DMS153 treated with DMSO at 0.1 percent for 48 hours (cell line): ENCODE data around the gene LRIT1.

ENCODE experiments used
- DNase-seq: peaks from one replicate; lab custom pipeline; 2025; ENCODE audit not compliant: unreplicated experiment; lab: John Stamatoyannopoulos, UW

Gene LRIT1

DNA sequence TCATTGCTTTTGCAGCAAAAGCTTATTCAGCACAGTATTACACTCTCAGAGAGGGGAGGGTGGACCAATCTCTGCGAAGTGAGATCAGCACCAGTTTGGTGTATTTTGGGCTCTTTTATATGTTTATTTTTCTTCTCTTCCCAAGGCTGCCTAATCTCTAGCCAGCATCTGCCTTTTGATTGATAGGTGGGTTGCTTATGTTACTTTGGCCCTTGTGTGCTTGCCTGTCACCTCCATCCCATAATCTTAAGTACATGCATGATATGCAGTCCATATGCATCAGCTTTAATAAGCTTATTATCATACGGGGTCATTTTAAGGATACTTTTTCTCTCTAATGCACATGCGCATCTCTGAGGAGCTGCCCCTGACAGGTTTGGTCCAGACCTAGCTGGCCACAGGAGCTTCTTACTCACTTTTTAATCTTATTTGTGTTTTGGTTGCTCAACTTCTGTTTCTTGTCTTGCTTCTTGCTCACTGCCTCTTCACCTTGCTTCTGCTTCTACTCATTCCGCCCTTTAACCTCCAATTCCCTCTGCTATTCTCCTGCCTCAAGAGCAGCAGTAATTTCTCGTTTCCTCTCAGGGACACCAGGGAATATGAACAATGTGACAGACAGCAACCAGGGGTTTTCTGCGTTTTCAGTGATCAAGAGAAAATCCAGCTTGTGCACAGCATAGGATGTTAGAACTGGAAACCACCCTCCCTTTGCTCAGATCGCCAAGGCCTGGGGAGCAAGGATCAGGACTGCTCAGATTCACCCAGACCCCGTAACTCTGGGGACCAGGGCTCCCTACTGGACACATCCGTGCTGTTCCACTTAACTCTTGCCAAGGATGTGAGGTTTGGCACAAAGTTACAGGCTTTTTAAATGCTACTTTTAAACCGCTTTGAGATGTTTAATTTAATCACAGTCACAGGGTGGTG, 13.5 kb upstream of the LRIT1 start:
- no peak for DNase-seq

DNA sequence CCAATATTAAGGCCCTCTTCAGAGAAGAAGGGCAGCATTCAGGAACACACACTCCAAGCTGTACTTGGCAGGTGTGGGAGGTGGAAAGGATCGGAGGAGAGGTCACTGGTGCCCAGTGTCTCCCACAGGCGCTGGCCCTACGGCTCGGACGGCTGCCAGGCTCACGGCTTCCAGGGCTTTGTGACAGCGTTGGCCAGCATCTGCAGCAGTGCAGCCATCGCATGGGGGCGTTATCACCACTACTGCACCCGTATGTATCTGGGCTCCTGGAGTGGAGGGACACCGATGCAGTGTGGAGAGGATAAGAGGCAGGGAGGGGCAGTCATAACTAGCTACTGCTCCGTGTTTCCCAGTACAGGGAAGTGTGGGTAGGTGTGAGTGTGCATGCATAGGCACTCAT, 7.4 kb upstream of the LRIT1 start:
- no peak for DNase-seq

DNA sequence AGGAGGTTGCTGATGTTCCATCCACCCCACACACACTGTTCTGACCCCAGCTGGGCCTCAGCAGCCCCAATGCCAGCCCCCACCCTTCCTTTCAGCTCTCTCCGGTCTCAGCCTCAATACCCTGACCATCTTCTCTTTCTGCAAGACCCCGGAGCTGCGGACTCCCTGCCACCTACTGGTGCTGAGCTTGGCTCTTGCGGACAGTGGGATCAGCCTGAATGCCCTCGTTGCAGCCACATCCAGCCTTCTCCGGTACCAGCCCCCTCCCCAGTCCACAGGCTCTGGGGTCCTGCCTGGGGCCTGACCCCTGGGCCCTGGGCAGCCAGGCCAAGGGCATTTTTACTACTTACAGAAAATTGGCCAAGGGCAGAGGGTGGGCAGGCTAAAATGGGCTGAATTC, 6.2 kb upstream of the LRIT1 start:
- no peak for DNase-seq

DNA sequence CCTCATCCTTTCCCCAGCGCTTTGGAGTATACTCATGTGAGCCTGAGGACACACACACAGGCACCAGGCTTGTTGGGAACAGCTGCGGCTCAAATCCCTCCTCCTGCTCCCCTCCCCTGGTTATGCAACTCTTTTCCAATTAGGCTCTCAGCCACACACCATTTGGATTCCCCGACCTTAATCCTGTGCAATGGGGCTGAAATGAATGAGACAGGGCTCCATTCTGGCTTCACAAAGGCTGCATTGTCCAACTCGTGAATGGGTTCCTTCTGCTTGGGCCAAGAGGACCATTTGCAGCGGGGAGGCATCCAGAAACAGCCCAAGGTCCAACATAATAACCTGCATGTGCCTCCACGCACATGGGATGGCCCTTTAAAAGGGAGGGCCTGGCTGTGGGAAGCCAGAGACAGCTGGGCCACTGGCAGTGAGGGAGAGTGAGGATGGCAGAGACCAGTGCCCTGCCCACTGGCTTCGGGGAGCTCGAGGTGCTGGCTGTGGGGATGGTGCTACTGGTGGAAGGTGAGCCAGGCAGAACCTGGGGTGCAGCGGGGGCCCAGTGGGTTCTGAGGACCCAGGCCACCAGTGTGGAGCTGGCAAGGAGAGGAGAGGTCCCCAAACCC, 3.4 kb upstream of the LRIT1 start, which contains the start of gene RGR:
TSS of gene RGR (plus strand) at position 403 of the 620 bp plus-strand sequence. CDS start at position 441, 38 bp downstream.
- no peak for DNase-seq

DNA sequence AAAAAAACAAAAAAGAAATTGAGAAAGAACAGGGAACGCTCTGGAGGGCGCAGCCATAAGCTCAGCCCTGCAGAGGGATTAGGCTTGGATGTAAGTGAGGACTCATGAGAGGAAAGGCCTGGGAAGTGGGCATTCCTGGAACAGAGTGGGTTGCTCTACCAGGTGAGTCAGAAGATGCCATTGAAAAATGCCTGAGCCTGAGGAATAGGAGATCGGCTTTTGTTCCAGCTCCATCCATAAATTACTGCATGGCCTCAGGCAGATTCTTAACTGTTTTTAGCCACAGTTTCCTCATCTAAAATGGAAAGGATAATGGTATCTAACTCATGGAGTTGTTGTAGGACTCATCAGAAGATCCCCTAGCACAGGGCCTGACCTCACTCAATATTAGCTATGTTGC, 2.4 kb upstream of the LRIT1 start:
- no peak for DNase-seq

DNA sequence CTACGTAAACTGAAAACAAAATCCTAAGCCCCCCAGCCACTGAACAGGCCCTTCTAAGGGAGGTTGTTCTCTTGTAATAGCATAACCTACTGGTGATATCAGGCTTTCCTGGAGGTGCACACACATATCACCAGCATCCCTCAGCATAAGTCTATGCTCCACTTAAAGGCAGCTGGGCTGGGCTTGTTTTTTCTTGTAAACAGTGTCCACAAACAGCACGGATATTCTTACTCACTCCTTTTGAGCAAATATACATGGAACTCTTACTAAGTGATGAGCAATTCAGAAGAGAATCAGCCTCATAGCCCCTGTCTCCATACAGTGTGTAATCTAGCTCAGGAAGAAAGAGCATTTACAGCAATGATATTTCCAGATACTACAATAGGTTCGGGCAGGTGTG, 2.4 kb downstream of the LRIT1 start:
- DNase-seq = no peak

DNA sequence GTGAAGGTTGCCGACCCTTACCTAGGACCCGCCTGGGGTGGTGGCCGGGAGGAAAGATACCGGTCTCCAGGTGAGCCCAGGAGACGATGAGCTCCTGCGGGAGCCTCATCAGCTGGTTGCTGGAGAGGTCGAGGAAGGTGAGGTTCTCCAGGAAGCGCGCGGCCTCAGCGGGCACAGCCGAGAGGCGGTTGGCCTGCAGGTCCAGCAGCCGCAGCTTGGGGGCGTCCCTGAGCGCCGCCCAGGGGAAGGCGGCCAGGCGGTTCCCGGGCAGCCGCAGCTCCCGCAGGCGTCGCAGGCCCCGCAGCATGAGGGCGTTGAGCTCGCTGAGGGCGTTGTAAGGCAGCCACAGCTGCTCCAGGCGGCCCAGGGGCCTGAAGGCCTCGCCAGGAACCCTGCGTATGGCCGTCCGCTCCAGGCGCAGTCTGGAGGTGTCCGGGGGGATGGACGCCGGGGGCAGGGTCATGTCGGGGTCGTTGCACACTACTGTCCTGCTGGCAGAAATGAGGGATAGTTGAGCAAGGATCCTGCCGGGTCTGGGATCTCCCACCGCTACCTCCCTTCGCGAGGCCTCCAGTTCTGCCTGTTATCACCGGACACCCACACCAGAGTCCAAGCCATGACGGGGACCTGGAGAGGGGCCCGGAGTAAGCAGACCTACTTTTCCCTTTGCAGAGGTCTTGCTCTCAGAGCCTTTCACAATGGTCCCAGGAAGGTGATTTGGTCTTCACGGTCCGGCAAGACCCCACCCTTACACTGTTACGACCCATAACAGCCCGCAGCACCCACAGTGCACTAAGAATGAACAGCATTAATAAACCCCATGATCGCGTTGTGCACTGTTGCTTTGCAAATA, 3.9 kb downstream of the LRIT1 start:
- no peak for DNase-seq

DNA sequence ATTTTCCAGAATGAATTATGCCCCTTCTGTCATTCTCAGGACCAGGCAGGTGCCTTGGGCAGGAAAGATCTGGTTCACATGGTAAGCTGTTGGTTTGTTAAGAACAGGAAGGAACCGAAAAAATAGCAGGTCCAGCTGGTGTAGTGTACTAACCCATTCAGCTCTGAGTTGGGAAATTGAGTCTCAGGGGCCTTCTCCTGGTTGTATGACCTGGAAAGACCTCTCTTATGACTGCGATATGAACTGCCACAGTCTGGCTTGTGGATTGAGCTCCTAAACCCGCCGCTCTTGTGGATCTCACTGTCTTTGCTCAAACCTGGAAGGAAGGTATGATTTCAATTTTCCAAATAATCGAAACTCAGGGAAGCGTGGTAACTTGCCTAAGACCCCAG, 4.5 kb downstream of the LRIT1 start:
- no peak for DNase-seq

DNA sequence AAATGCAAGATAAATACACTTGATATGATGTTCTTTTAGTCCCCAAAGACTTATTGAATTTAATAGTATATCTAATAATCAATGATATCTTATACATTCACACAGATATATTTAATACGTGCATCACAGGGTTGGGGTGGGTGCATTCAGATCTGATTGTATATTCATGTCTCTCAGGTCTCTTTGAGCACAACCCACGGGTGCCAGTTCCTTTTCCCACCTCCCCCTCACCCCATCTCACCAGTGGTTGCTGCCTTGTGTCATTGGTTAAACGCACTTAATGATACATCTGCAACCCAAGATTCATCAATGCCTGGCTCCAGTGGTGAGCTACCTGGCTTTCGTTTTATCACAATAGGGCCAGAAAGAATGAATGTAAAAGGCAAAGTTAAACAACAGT, 6.2 kb downstream of the LRIT1 start:
- DNase-seq = no peak

DNA sequence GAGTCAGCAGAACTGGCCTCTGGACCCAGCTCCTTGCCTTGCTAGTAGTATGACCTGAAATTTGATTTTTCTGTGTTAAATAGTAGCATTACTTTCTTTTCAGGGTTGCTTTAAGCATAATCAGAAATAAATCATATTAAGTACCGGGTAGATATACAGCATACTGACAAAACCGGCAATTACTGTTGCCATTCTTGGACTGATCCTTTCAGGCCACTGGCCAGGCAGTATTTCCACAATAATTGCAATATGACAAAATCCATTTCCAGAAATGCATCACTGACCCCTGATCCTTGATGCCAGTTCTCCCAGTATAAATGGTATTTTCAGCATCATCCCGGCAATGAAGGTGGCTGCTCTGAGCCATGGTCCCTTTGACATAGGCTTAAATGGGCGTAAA, 6.9 kb downstream of the LRIT1 start:
- no peak for DNase-seq

DNA sequence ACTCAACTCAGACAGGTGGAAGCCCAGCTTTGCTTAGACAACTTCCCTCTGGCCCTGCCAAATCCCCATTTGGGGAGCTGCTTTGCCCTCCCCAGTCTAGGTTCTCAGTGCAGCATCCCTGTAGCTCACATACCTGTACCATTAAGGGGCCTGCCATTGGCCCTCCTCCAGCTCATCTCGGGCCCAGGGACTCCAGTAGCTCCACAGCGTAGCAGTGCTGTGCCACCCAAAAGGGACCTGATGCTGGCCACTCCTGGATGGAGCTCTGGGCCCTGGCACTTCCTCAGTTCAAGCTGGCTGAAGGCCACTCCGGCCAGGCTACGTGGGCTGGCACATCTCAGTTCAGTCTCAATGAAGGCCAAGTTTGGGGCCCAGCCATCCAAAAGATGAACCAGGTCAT, 7.4 kb downstream of the LRIT1 start:
- DNase-seq = no peak

DNA sequence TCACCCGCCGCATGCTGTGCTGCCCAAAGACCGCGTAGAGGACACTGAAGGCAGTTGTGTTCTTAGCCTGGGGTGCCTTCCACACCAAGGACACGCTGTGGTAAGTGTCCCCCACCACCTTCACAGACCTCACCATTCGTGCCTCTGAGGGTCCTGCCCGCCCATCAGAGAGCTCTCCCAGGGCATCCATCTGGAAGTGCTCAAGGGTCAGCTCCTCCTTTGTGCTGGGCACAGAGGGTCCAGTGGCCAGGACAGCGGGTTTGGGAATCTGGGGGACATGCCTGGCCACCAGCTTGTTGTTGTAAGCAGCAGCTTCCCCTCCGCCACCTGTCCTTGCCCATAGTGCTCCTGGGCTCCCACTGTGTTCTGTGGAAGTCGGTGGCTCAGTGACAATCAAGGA, 9.0 kb downstream of the LRIT1 start:
- no peak for DNase-seq

DNA sequence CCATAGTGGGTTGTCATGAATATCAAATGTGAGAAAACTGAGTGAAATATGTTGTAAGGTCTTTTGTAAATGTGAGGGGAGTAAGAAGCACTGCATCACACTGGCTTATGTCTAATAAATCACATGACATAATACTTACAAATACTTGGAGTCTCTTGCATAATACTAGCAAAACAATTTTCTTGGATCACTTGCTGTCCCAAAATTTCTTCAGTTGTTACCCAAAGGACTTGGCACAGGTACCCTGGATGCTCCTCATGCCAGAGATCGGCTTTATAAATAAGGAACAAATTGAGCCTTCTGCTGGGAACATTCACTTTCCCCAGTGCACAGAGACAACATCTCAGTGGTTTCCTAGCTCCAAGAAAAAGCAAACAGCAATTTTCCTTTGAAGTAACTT, 11.0 kb downstream of the LRIT1 start:
- no peak for DNase-seq

DNA sequence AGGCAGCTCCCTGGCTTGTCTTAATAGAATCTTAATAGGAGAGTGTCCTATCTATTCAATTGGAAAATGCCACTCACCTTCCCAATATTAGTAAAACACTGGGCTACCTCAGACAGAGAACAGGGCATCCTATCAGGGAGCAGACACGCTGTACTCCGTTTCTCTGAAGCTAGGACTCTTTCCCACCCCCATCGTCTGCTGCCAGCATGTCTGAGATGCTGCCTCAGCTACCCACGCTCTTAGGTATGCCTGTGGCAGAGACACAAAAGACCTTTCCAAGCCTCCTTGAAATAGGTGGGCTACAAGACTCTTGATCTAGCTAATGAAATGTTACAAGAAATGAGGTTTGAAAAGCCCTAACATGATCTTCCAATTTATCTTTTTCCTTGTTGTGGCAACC, 13.5 kb downstream of the LRIT1 start:
- DNase-seq = no peak

DNA sequence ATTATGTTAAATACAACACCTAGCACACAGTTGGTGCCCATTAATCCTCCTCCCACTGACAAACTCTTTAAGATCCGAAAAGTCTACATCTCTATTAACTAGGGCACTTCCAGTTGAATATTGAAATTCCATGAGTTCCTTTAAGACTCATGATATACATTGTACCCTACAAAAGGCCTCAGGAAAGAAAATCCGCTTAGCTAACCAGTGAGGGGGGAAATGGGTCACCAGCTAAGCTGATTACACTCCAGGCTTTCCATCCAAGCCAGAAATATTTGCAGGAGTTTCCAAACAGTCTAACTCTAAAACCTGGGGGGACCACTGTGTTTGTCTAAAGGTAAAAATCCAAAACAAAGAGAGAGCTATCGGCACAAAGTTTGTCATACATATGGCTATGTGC, 14.7 kb downstream of the LRIT1 start:
- DNase-seq = no peak

DNA sequence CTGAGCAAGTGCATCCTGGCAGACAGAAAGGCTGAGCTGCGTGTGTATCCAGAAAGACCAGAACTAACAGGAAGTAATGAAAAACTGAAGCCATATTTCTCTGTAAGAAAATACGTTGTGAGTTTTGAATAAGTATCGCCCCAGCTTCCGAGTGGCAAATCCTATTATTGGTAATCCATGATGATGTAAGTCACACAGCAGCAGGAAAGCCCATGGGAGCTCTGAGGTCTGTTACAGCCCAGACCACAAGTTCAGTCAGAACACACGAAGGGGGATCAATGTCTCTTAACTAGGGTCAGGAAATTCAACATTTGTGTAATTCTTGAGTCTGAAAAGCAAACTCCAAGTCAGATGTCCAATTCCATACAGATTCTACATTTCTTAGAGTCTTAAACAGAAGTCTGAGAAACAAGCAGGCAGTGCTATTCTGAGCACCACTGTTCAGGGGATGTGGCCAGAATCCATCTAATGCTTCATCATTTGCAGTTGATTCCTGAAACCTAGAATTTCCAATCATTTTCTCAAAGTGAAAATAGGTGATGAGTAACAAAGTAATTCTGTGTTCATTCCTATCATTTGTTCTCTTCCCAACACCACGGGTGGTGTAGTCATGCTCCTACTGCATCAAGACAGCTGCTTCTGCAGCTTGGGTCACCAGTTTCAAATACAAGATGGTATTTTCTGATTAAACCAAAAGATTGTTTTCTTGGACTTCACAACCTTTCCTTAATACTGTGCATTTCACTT, 15.7 kb downstream of the LRIT1 start, which contains the start of gene LRIT2:
TSS of gene LRIT2 (minus strand) at position 118 of the 747 bp plus-strand sequence. CDS start at position 94, 24 bp downstream.
- no peak for DNase-seq

DNA sequence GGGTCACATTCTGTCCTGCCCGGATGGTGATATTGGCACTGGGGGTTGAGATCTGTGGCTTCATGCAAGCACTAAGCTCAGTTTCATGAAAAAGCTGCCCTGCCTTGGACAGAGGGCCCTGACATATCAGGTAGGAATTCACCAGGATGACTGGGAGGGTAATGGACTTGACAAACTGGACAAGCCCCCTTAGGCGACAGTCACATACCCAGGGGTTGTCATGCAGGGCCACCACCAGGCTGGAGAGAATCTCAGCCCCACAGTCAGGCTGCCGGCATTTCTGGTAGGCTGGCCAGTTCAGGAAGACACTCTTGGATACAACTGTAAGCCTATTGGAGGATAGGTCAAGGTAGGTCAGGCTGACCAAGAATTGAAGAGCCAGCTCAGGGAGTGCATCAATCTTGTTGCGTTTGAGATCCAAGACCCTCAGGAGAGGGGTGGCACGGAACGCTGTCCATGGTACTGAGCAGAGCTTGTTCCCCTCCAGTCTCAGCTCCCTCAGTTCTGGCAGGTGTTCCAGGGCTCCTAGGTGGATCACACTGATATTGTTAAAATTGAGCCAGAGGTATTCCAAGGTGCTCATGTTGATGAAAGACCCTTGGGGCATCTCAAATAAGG, 16.8 kb downstream of the LRIT1 start:
- DNase-seq = no peak

DNA sequence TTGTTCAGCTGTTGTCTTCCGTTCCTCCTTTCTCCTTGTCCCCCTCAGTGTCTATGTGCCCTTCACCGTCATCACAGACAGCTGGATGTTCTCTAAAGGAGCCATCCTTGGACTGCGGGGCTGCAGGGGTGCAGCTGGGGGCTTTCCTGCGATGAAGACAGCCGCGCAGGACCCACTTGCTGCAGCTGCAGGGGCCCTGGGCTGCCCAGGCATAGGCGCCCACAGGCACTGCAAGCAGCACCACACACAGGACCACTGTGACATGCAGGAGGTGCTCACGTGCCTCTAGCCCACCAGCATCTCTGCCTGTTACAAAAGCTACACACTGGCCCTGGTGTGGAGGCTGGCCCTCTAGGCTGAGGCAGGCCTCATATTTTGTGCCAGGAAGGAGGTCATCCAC, 19.4 kb downstream of the LRIT1 start:
- DNase-seq = no peak

DNA sequence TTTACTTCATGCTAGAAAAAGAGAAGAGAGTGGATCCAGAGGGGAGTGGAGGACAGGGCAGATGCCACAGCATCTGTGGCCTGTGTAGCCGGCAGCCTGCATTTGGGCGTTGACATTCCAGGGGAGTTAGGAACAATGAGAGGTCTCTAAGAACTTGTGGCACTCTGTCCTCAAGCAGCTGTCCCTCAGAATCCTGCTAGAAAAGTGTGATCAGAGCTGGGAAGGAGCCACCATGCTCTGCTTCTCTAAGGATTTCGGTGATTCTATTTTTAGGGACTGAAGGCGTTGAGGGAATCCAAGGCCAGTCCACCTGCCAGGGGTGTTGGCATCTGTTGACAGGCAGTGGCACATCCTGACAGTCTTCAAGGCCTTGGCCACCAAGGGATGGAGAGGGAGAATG, 23.6 kb downstream of the LRIT1 start:
- DNase-seq = no peak

DNA sequence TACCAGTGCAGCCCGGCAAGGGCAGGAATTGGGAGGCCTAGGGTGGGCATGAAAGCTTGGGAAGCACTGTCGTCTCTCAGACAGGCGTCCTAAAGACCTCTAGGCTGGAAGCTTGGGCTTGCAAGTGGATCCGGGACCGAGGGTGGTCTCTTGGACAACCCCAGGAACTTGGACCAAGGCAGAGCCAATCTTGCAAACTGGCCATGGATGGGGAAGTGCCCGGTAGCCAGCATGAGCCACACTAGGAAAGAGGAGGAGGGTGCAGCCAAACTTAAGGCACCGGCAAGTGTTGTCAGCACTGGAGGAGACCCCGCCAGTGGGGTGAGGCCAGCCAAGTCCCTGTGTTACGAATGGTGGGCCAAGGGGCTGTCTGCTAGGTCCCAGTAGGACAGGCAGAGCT, 24.5 kb downstream of the LRIT1 start:
- no peak for DNase-seq
